GM10248 (cell line): Measurements from ENCODE around the gene NRBF2.
A peak's percentile ranks its signal among the peaks of the same experiment; 100 is the strongest.
"Not testable (repeated sequence)": the region's sequence is repeated elsewhere in the genome, so short reads cannot be mapped to it uniquely, and the experiment has no call there.

Experiments
- CTCF ChIA-PET: fragments of 300-600 bp; sonication (Branson Sonifier 250); formaldehyde crosslinking; extraction: SDS; loops from one replicate; lab custom pipeline; 2021; ENCODE audit warnings: antibody characterized with exemption; lab: Yijun Ruan, JAX
- POLR2A ChIA-PET: fragments of 350-650 bp; sonication (Branson Sonifier 250); formaldehyde crosslinking; extraction: SDS; loops from one replicate; lab custom pipeline; 2020; ENCODE audit warnings: antibody characterized with exemption; lab: Yijun Ruan, JAX
- DNase-seq: peaks from one replicate; pipeline ENCODE4 v3.0.0; 2012; ENCODE audit errors: extremely low spot score
- CTCF ChIP-seq: IDR thresholded peaks from 2 replicates; pipeline ENCODE4 v1.5.1; 2012; ENCODE audit warnings: mild to moderate bottlenecking, low read depth; ENCODE audit errors: extremely low read depth, missing control alignments, control extremely low read depth

NRBF2 gene

GRCh38 chr10:63133056-63133820 is at the start of gene NRBF2:
NRBF2 (plus strand) TSS chr10:63133328; CDS start chr10:63133471, 143 bp downstream.
- CTCF ChIA-PET = interaction anchor here (0.8 to 7.8 kb wide), 12 partner anchors 8 to 695 kb away, joined by 3 to 24 read pairs (median 4); no protein-coding TSS in a partner anchor
- POLR2A ChIA-PET = interaction anchor here (0.6 to 0.9 kb wide), 7 partner anchors 13 to 677 kb away, joined by 3 to 4 read pairs (median 3); no protein-coding TSS in a partner anchor
- peak; percentile 94 for DNase-seq
- TF ChIP-seq CTCF = no peak

GRCh38 chr10:63083406-63083805 is 49.7 kb upstream of the NRBF2 start:
- POLR2A ChIA-PET, DNase-seq: not testable (repeated sequence)
- CTCF ChIA-PET = interaction anchor here (0.7 to 5.2 kb wide), 28 partner anchors 9 to 645 kb away, joined by 3 to 44 read pairs (median 4); no protein-coding TSS in a partner anchor

DNA sequence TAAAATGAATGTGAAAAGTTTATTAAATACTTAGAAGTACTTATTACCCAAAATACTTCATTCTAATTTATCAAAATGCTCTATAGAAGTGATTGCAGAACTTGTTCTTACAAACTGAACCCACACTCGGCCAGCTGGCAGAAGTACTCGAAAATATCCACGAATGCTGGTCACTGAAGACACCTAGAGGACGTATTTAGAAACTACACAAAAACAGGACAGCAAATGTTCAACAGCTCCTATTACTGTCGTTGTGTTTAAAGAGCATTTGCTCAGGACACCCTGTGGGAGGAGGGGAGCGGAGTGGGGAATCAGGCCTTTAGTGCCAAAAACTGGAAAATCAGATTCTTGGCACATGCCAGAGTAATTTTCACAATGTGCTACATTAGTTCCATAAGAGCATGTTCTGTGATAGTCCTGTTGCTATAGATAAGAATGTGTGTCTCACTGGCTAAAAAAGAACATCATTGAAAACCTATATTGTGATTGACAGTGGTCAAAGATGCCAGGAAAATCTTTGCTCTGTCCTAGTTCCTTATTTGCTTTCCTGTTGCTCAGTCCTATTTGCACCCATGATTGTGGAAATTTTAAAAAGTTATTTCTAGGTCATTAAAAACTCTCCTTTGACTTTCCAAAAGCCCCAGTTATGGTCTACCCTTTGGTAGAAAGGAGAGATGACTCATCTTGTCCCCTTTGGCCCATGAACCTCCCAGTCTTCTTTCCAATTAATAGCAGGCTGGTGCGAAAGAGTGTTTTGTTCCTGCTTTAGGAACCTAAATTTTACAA is 49.0 kb upstream of the NRBF2 start:
- CTCF ChIA-PET = interaction anchor here (0.7 to 5.2 kb wide), 34 partner anchors 10 to 646 kb away, joined by 3 to 44 read pairs (median 4); no protein-coding TSS in a partner anchor

GRCh38 chr10:63084690-63085382 is 48.3 kb upstream of the NRBF2 start:
- DNase-seq = no peak
- no peak for TF ChIP-seq CTCF
- CTCF ChIA-PET = interaction anchor here (0.6 to 5.2 kb wide), 26 partner anchors 9 to 820 kb away, joined by 3 to 44 read pairs (median 4); no protein-coding TSS in a partner anchor
- POLR2A ChIA-PET = no interaction called here

More for the DNA sequence above, 49.0 kb upstream of the NRBF2 start:
- POLR2A ChIA-PET = no interaction called here
- TF ChIP-seq CTCF = peak; percentile 61
- peak; percentile 56 for DNase-seq

DNA sequence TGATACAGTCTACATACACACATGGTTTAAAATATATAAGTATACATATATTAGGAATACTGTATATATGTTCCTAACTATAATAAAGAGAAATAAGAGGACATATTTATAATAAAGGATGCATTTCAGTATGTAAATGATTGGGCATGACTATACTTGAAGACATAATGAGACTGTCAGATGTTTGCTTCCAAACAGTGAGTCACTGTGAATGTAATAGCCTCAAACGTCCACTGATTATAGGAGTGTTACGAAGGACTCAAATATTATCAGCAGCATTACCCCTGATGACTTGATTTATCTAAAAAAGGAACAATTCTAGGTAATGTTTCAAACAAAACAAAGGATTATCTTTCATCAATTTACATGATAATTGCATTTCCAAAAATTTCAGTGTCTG is 39.9 kb upstream of the NRBF2 start:
- CTCF ChIA-PET = no interaction called here
- POLR2A ChIA-PET = no interaction called here
- no peak for DNase-seq
- no peak for TF ChIP-seq CTCF

- ChIA-PET CTCF (interaction anchor here (1.2 kb wide), 1 partner anchor 10 kb away, joined by 3 read pairs; no protein-coding TSS in a partner anchor), POLR2A (no interaction called here)
- DNase-seq = no peak
- TF ChIP-seq CTCF = no peak
Measured at GRCh38 chr10:63094405-63094804, 38.7 kb upstream of the NRBF2 start.
